A549 (cell line): ENCODE measurements around the gene CYB5RL. TPM values are rescaled to one million over a fixed set of nuclear protein-coding genes. Genes with fewer than 3 reads are reported as not detected.

Experiments used
- ATAC-seq, 2 experiments: fragments of 200-7000 bp in 1 of 2; fragments of >200 bp in 1 of 2; cut with Nextera tagmentation in 1 of 2; cut with Tn5 transposase in 1 of 2; 3 replicates each; pipeline versions ENCODE4 v1.8.0 to v1.9.1; 2018 to 2020; ENCODE audit warnings: mild to moderate bottlenecking in 1 of 2, moderate library complexity in 1 of 2
- CTCF ChIA-PET: fragments of 300-600 bp; sonication (Branson Sonifier 250); formaldehyde crosslinking; extraction: SDS; loops from one replicate; lab custom pipeline; 2021; ENCODE audit warnings: antibody characterized with exemption, inconsistent platforms; lab: Yijun Ruan, JAX
- POLR2A ChIA-PET: fragments of 350-600 bp; formaldehyde crosslinking; extraction: SDS; loops from one replicate; lab custom pipeline; 2021; ENCODE audit warnings: antibody characterized with exemption, inconsistent platforms; lab: Yijun Ruan, JAX
- DNase-seq, 2 experiments: peaks; one replicate each; pipeline versions ENCODE4 v3.0.0 to v3.0.0-alpha.2; 2011 to 2016; ENCODE audit warnings: low read depth in 1 of 2, low spot score in 1 of 2
- FAIRE-seq: peaks from 2 replicates; lab custom pipeline; 2011; peaks lifted over from hg19 to GRCh38; lab: Jason Lieb, UNC
- H3K27ac ChIP-seq, 2 experiments: fragments of >200 bp; sonication (Bioruptor Twin); formaldehyde crosslinking; 3 replicates each; pipeline ENCODE4 v1.5.1; 2016 to 2017
- H3K4me1 ChIP-seq: fragments of >200 bp; sonication (Bioruptor Twin); formaldehyde crosslinking; 3 replicates; pipeline ENCODE4 v1.6.1; 2016
- H3K4me2 ChIP-seq: fragments of >200 bp; sonication (Bioruptor Twin); formaldehyde crosslinking; 3 replicates; pipeline ENCODE4 v1.6.1; 2016
- H3K4me3 ChIP-seq: fragments of >200 bp; sonication (Bioruptor Twin); formaldehyde crosslinking; 3 replicates; pipeline ENCODE4 v1.5.1; 2016
- H3K9me3 ChIP-seq: fragments of >200 bp; sonication (Bioruptor Twin); formaldehyde crosslinking; 3 replicates; pipeline ENCODE4 v1.6.1; 2016
- CEBPB ChIP-seq, 2 experiments: fragments of >200 bp in 1 of 2; sonication (Bioruptor Twin) in 1 of 2; formaldehyde crosslinking in 1 of 2; IDR thresholded peaks; 2 replicates each; pipeline ENCODE4 v1.6.1; 2012 to 2016
- ELK1 ChIP-seq: fragments of 150-350 bp; IDR thresholded peaks from 2 replicates; pipeline ENCODE4 v1.6.1; 2014; ENCODE audit warnings: low read depth, mild to moderate bottlenecking, low read length
- FOSB ChIP-seq: fragments of 250-450 bp; sonication (Bioruptor Pico); IDR thresholded peaks from 2 replicates; pipeline ENCODE4 v1.5.0; 2020; ENCODE audit warnings: mild to moderate bottlenecking, moderate library complexity
- FOXS1 ChIP-seq: fragments of 250-450 bp; sonication (Bioruptor Pico); IDR thresholded peaks from 2 replicates; pipeline ENCODE4 v1.5.0; 2020; ENCODE audit warnings: mild to moderate bottlenecking, moderate library complexity
- JUN ChIP-seq, 2 experiments: fragments of >200 bp; sonication (Bioruptor Twin); formaldehyde crosslinking; IDR thresholded peaks; 2 replicates in 1 of 2; 3 replicates in 1 of 2; pipeline ENCODE4 v1.6.1; 2016 to 2017
- JUNB ChIP-seq: fragments of >200 bp; sonication (Bioruptor Twin); formaldehyde crosslinking; IDR thresholded peaks from 2 replicates; pipeline ENCODE4 v1.6.1; 2016
- NFE2L2 ChIP-seq: fragments of 150-350 bp; conservative IDR thresholded peaks from 2 replicates; pipeline ENCODE4 v1.6.1; 2014; ENCODE audit warnings: low read length
- RNF2 ChIP-seq: fragments of 200-600 bp; sonication (generic); IDR thresholded peaks from 2 replicates; pipeline ENCODE4 v1.6.1; 2016; ENCODE audit warnings: low read depth, mild to moderate bottlenecking, antibody characterized with exemption, moderate library complexity, borderline replicate concordance
- ZFP36 ChIP-seq: fragments of 450-650 bp; IDR thresholded peaks from 2 replicates; pipeline ENCODE4 v1.6.1; 2014; ENCODE audit warnings: borderline replicate concordance; ENCODE audit not compliant: partially characterized antibody
- ZNF302 ChIP-seq: fragments of 250-450 bp; sonication (Bioruptor Pico); IDR thresholded peaks from 2 replicates; pipeline ENCODE4 v1.9.0; 2021; ENCODE audit warnings: inconsistent platforms, mild to moderate bottlenecking, moderate library complexity
- WGBS: methylation state at CpG from one replicate; pipeline ENCODE4 v1.1.6; 2017; ENCODE audit errors: missing lambda C conversion rate; 5-methylcytosine and 5-hydroxymethylcytosine counted together
- polyA plus RNA-seq, 4 experiments: library from polyadenylated mRNA; depleted of rRNA in 3 of 4; stranded (reverse); fragments of >200 nt; fragmentation: RNase III in 1 of 4; extraction: RNeasy Plus Mini Kit Qiagen cat#74134 plus additional on column Dnase treatment in 1 of 4; gene quantifications; 2 replicates in 3 of 4; 3 replicates in 1 of 4; pipeline ENCODE4 v1.2.3, GENCODE V29; 2011 to 2017

Gene CYB5RL
- polyA plus RNA-seq, 2 of the 4 experiments (the other 2 are of a cell fraction) = 3.6 to 4.2 TPM

GRCh38 chr1:54152696-54153095 lies 47.1 kb downstream of the CYB5RL start, which contains the start of gene CDCP2:
TSS of gene CDCP2 (minus strand) at chr1:54153000. CDS start at chr1:54152922, 78 bp downstream.
- 81% methylated on average over 5 of the region's 5 CpGs for WGBS
- Histone ChIP-seq H3K9me3 (no peaks in the 10 kb centered on the region), H3K27ac (0 out of 6 replicates have a peak within 1 kb of the TSS, but pooled peaks of 1 of the 2 experiments have one; percentile 30), H3K4me2 (0 out of 3 replicates have a peak within 1 kb of the TSS, but pooled peaks have one; percentile 12)
- DNase-seq = no peak
- TF ChIP-seq JUNB = no peak
- TF ChIP-seq, all 56 proteins: peak for 0
- Histone ChIP-seq H3K4me3 (no peak within 1 kb of the TSS), H3K4me1 (peaks cover 13% of the 10 kb centered on the region)
- ATAC-seq (no peak), FAIRE-seq (no peak)
- POLR2A ChIA-PET = no interaction called here
- CTCF ChIA-PET = interaction anchor here (1.5 kb wide), 1 partner anchor 253 kb away, joined by 3 read pairs; the partner anchor contains the start of gene SSBP3

- TF ChIP-seq ZFP36 (no peak), ZNF302 (no peak), FOSB (CRISPR knock-in tag) (no peak), CEBPB (IDR thresholded peaks at IDR 0.05) (no peak), NFE2L2 (no peak), JUNB (no peak), JUN (IDR thresholded peaks at IDR 0.05) (no peak), FOXS1 (CRISPR knock-in tag) (no peak), ELK1 (no peak), RNF2 (no peak)
- 0 out of 3 replicates have a peak, but pooled peaks cover 7% of the 10 kb centered on the region for H3K4me1 ChIP-seq
- H3K9me3 ChIP-seq = no peaks in the 10 kb centered on the region
- ATAC-seq (no peak), DNase-seq (no peak), FAIRE-seq (no peak)
- 90% methylated on average over 5 of the region's 5 CpGs for WGBS
- no peak overlapping the region for H3K4me3 ChIP-seq
- H3K4me2 ChIP-seq = no peak overlapping the region
- POLR2A ChIA-PET = no interaction called here
- H3K27ac ChIP-seq = no peak overlapping the region
- CTCF ChIA-PET = interaction anchor here (1.5 kb wide), 1 partner anchor 255 kb away, joined by 3 read pairs; the partner anchor contains the start of gene SSBP3
These were observed 48.8 kb downstream of the CYB5RL start for GRCh38 chr1:54151013-54151412.

Other genes starting within 250 kb of the CYB5RL start
- 0.06 and 0.12 TPM in 2 replicates for gene LDLRAD1, start 181.8 kb downstream of the CYB5RL start, polyA plus RNA-seq (2011; rRNA removed)
- gene LDLRAD1, start 181.8 kb downstream of the CYB5RL start, polyA plus RNA-seq (2017; fragmentation: RNase III; extraction: RNeasy Plus Mini Kit Qiagen cat#74134 plus additional on column Dnase treatment) = not detected in 3 replicates
- gene TMEM59, start 146.8 kb downstream of the CYB5RL start, polyA plus RNA-seq (2011; rRNA removed) = 225 and 259 TPM in 2 replicates
- 97.2 to 120 TPM (median 114 TPM) in 3 replicates for gene TMEM59, start 146.8 kb downstream of the CYB5RL start, polyA plus RNA-seq (2017; fragmentation: RNase III; extraction: RNeasy Plus Mini Kit Qiagen cat#74134 plus additional on column Dnase treatment)
- 3.4 and 3.5 TPM in 2 replicates for gene TCEANC2, start 146.4 kb downstream of the CYB5RL start, polyA plus RNA-seq (2011; rRNA removed)
- gene TCEANC2, start 146.4 kb downstream of the CYB5RL start, polyA plus RNA-seq (2017; fragmentation: RNase III; extraction: RNeasy Plus Mini Kit Qiagen cat#74134 plus additional on column Dnase treatment) = 1.6 to 2.0 TPM (median 1.9 TPM) in 3 replicates
- gene CDCP2, start 47.0 kb downstream of the CYB5RL start, polyA plus RNA-seq (2011; rRNA removed) = not detected in 2 replicates
- not detected in 3 replicates for gene CDCP2, start 47.0 kb downstream of the CYB5RL start, polyA plus RNA-seq (2017; fragmentation: RNase III; extraction: RNeasy Plus Mini Kit Qiagen cat#74134 plus additional on column Dnase treatment)
- gene MRPL37, start 137 bp upstream of the CYB5RL start, polyA plus RNA-seq (2011; rRNA removed) = 16.2 and 33.0 TPM in 2 replicates
- 64.8 to 70.4 TPM (median 68.9 TPM) in 3 replicates for gene MRPL37, start 137 bp upstream of the CYB5RL start, polyA plus RNA-seq (2017; fragmentation: RNase III; extraction: RNeasy Plus Mini Kit Qiagen cat#74134 plus additional on column Dnase treatment)
- gene SSBP3, start 206.4 kb upstream of the CYB5RL start, polyA plus RNA-seq (2011; rRNA removed) = 6.6 and 7.2 TPM in 2 replicates
- gene SSBP3, start 206.4 kb upstream of the CYB5RL start, polyA plus RNA-seq (2017; fragmentation: RNase III; extraction: RNeasy Plus Mini Kit Qiagen cat#74134 plus additional on column Dnase treatment) = 8.3 to 10.2 TPM (median 9.1 TPM) in 3 replicates